Liver (tissue), 9 donors: ENCODE measurements around the gene ARF1. TPM values are rescaled to one million over a fixed set of nuclear protein-coding genes. Genes with fewer than 3 reads are reported as not detected.
A peak's percentile ranks its signal among the peaks of the same experiment; 100 is the strongest.

Experiments
- DNase-seq: peaks from one replicate; pipeline ENCODE4 v3.0.0-alpha.2; 2017; ENCODE audit warnings: low spot score
- H3K27ac ChIP-seq, 2 donors: one replicate each; pipeline ENCODE4 v1.7.0; 2013; ENCODE audit warnings: inconsistent platforms in 2 of 2, low read length in 2 of 2, control low read depth in 1 of 2, low read depth in 1 of 2, mild to moderate bottlenecking in 1 of 2
- H3K27me3 ChIP-seq, 4 donors: one replicate each; pipeline versions ENCODE4 v1.6.1 to v1.7.0; 2013; ENCODE audit warnings: low read length in 3 of 4, inconsistent platforms in 1 of 4, mild to moderate bottlenecking in 1 of 4, moderate library complexity in 1 of 4; ENCODE audit not compliant: control insufficient read depth in 4 of 4, insufficient read depth in 4 of 4
- H3K36me3 ChIP-seq, 4 donors: one replicate each; pipeline versions ENCODE4 v1.6.1 to v1.7.0; 2013; ENCODE audit warnings: low read length in 3 of 4, mild to moderate bottlenecking in 3 of 4, low read depth in 1 of 4, moderate library complexity in 1 of 4; ENCODE audit not compliant: control insufficient read depth in 4 of 4, insufficient read depth in 3 of 4
- H3K4me1 ChIP-seq, 4 donors: one replicate each; pipeline versions ENCODE4 v1.6.1 to v1.7.0; 2013; ENCODE audit warnings: low read length in 3 of 4, mild to moderate bottlenecking in 3 of 4, moderate library complexity in 1 of 4; ENCODE audit not compliant: control insufficient read depth in 4 of 4, insufficient read depth in 4 of 4
- H3K4me3 ChIP-seq, 3 donors: one replicate each; pipeline versions ENCODE4 v1.6.1 to v1.7.0; 2013; ENCODE audit warnings: low read length in 3 of 3, control low read depth in 1 of 3, low read depth in 1 of 3, mild to moderate bottlenecking in 1 of 3
- H3K9ac ChIP-seq, 2 donors: one replicate each; pipeline ENCODE4 v1.7.0; 2013; ENCODE audit warnings: low read length in 2 of 2, mild to moderate bottlenecking in 2 of 2, moderate library complexity in 2 of 2, control low read depth in 1 of 2, low read depth in 1 of 2
- H3K9me3 ChIP-seq, 4 donors: one replicate each; pipeline versions ENCODE4 v1.6.1 to v1.7.0; 2013; ENCODE audit warnings: low read length in 3 of 4; ENCODE audit not compliant: control insufficient read depth in 4 of 4
- ATF3 ChIP-seq: IDR thresholded peaks from 2 replicates; pipeline ENCODE4 v1.6.1; 2016; ENCODE audit warnings: antibody characterized with exemption
- EGR1 ChIP-seq, 2 donors: IDR thresholded peaks; 2 replicates each; pipeline ENCODE4 v1.6.1; 2016 to 2018; ENCODE audit warnings: antibody characterized with exemption in 2 of 2, low read depth in 2 of 2
- FOXA1 ChIP-seq: IDR thresholded peaks from 2 replicates; pipeline ENCODE4 v1.6.1; 2016; ENCODE audit warnings: antibody characterized with exemption
- FOXA2 ChIP-seq: IDR thresholded peaks from 2 replicates; pipeline ENCODE4 v1.6.1; 2016; ENCODE audit warnings: antibody characterized with exemption
- GABPA ChIP-seq, 2 donors: IDR thresholded peaks in 1 of 2; conservative IDR thresholded peaks in 1 of 2; 2 replicates each; pipeline ENCODE4 v1.6.1; 2016; ENCODE audit warnings: antibody characterized with exemption in 2 of 2, mild to moderate bottlenecking in 1 of 2, moderate library complexity in 1 of 2
- HNF4A ChIP-seq, 2 donors: conservative IDR thresholded peaks; 2 replicates each; pipeline ENCODE4 v1.6.1; 2016; ENCODE audit warnings: antibody characterized with exemption in 2 of 2, mild to moderate bottlenecking in 2 of 2
- HNF4G ChIP-seq: IDR thresholded peaks from 2 replicates; pipeline ENCODE4 v1.6.1; 2016; ENCODE audit warnings: antibody characterized with exemption
- JUND ChIP-seq, 2 donors: IDR thresholded peaks; 2 replicates each; pipeline ENCODE4 v1.6.1; 2016; ENCODE audit warnings: antibody characterized with exemption in 2 of 2
- MAX ChIP-seq: IDR thresholded peaks from 2 replicates; pipeline ENCODE4 v1.6.1; 2016; ENCODE audit warnings: antibody characterized with exemption
- RAD21 ChIP-seq, 2 donors: IDR thresholded peaks; 2 replicates each; pipeline ENCODE4 v1.6.1; 2016; ENCODE audit warnings: antibody characterized with exemption in 2 of 2, mild to moderate bottlenecking in 2 of 2
- REST ChIP-seq: IDR thresholded peaks from 2 replicates; pipeline ENCODE4 v1.6.1; 2016; ENCODE audit warnings: antibody characterized with exemption, mild to moderate bottlenecking
- RXRA ChIP-seq, 2 donors: IDR thresholded peaks; 2 replicates each; pipeline ENCODE4 v1.6.1; 2017 to 2018; ENCODE audit warnings: antibody characterized with exemption in 2 of 2, mild to moderate bottlenecking in 1 of 2
- SP1 ChIP-seq: IDR thresholded peaks from 2 replicates; pipeline ENCODE4 v1.6.1; 2018; ENCODE audit warnings: antibody characterized with exemption, mild to moderate bottlenecking
- TAF1 ChIP-seq: conservative IDR thresholded peaks from 2 replicates; pipeline ENCODE4 v1.6.1; 2016; ENCODE audit warnings: antibody characterized with exemption, mild to moderate bottlenecking
- YY1 ChIP-seq: IDR thresholded peaks from 2 replicates; pipeline ENCODE4 v1.6.1; 2016; ENCODE audit warnings: antibody characterized with exemption, mild to moderate bottlenecking
- ZBTB33 ChIP-seq: IDR thresholded peaks from 2 replicates; pipeline ENCODE4 v1.6.1; 2016; ENCODE audit warnings: antibody characterized with exemption
- WGBS: extraction: QIAGEN DNeasy Blood & Tissue Kit; methylation state at CpG from one replicate; pipeline ENCODE4 v1.1.7; 2013; 5-methylcytosine and 5-hydroxymethylcytosine counted together
- polyA plus RNA-seq, 2 donors: library from polyadenylated mRNA; stranded (reverse) in 1 of 2; unstranded in 1 of 2; fragments of 200-250 nt in 1 of 2; fragments of >200 nt in 1 of 2; fragmentation: Nextera tagmentation in 1 of 2; extraction: Ambion mirVana in 1 of 2; gene quantifications; one replicate each; pipeline versions ENCODE4 v1.2.1 to v1.2.3, GENCODE V29; 2013 to 2015
- total RNA-seq, 2 donors: library from RNA; depleted of rRNA; stranded (reverse); fragments of >200 nt; gene quantifications; one replicate each; pipeline ENCODE4 v1.2.3, GENCODE V29; 2014
- TF ChIP-seq, protein P1 (sequence below): fragments of 150-350 bp; IDR thresholded peaks from 2 replicates; pipeline ENCODE4 v1.5.1; 2017; ENCODE audit warnings: improper control_type of control experiment, low read depth, low read length; ENCODE audit not compliant: missing input control
- donor health status: healthy.
- donor health status: healthy.
- donor health status: healthy.
- donor health status: healthy.
- donor health status: healthy.

Gene ARF1
- total and polyA plus RNA-seq, 4 donors, result 151 to 282 (median 213) TPM

DNA sequence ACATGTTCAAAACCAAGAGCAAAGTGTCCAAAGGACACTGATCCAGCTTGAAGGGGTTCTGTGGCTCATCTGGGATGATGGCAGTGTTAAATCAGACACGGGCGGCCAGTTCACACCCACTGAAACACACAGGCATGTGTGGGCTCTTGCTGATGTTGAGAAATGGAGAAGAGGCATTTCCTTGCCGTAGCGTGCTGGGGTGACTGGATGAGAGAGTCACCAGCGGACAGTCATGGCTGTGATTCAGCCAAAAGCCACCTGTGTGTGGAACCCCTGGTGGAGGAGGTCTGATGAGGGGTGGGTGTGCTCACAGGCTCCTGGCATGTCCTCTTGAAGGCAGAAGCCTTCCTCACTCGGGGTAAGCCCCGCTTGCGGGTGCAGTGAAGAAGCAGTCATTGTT is 13.4 kb downstream of the ARF1 start:
- no peak overlapping the region for H3K9ac ChIP-seq
- H3K36me3 ChIP-seq, result peaks cover 11 to 34% (median 24%) of the 10 kb centered on the region in 4 donors
- 95% methylated on average over 8 of the region's 8 CpGs for WGBS
- DNase-seq, result no peak
- H3K27ac ChIP-seq, result no peak overlapping the region
- TF ChIP-seq ZBTB33, result no peak
- no peak for TF ChIP-seq FOXA1
- no peak for TF ChIP-seq YY1
- TF ChIP-seq GABPA (IDR thresholded peaks at IDR 0.05 in 1 of 2, conservative IDR thresholded peaks at IDR 0.05 in 1 of 2), result no peak
- no peak for TF ChIP-seq HNF4G
- no peak for TF ChIP-seq SP1
- no peak for TF ChIP-seq RAD21 (IDR thresholded peaks at IDR 0.05)
- no peak for TF ChIP-seq ATF3
- TF ChIP-seq EGR1 (IDR thresholded peaks at IDR 0.05; ENCODE audit: low read depth in 2 of 2), result no peak
- no peak for TF ChIP-seq FOXA2
- TF ChIP-seq, protein P1, sequence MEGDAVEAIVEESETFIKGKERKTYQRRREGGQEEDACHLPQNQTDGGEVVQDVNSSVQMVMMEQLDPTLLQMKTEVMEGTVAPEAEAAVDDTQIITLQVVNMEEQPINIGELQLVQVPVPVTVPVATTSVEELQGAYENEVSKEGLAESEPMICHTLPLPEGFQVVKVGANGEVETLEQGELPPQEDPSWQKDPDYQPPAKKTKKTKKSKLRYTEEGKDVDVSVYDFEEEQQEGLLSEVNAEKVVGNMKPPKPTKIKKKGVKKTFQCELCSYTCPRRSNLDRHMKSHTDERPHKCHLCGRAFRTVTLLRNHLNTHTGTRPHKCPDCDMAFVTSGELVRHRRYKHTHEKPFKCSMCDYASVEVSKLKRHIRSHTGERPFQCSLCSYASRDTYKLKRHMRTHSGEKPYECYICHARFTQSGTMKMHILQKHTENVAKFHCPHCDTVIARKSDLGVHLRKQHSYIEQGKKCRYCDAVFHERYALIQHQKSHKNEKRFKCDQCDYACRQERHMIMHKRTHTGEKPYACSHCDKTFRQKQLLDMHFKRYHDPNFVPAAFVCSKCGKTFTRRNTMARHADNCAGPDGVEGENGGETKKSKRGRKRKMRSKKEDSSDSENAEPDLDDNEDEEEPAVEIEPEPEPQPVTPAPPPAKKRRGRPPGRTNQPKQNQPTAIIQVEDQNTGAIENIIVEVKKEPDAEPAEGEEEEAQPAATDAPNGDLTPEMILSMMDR, result no peak
- H3K4me3 ChIP-seq, result no peak overlapping the region
- peaks cover 0 to 12% (median 7%) of the 10 kb centered on the region in 4 donors for H3K9me3 ChIP-seq
- H3K27me3 ChIP-seq, result no peaks in the 10 kb centered on the region
- peaks cover 2 to 25% (median 9%) of the 10 kb centered on the region in 4 donors for H3K4me1 ChIP-seq

DNA sequence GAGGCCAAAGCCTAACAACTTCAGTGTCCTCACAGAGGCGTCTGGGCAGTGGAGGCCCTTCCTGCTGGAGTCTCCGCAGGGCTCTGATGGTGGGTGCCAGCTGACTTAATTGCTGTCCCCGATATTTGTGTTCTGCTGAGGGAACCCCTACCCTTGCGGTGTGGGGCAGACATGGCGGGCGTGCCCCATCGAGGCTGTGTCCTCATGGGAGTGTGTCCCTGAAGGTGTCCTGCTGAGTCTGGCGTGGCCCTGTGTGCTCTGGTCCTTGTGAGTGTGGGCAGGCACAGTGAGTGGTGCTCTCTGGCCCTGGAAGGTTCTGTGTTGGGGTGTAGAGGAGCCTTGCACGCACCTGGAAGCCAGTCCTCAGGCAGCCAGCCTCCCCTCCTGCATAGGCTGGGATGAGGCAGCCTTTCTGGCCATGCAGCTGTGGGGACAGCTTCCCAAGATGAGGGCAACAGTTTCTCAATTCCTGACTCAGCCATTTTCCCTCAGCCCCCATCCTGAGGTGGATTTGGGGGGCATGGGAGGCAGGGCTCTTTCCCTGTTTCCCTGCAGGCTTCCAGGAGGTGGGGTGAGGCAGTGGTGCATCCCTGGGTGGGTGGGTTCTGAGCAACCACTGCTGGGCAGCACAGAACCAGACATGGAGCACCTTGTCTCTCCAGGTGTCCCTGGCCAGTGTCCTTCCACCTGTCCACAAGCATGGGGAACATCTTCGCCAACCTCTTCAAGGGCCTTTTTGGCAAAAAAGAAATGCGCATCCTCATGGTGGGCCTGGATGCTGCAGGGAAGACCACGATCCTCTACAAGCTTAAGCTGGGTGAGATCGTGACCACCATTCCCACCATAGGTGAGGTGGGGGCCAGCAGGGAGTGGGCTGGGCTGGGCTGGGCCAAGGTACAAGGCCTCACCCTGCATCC is 14.2 kb downstream of the ARF1 start:
- no peak overlapping the region for H3K4me3 ChIP-seq
- peak; percentile 17 for DNase-seq
- H3K27ac ChIP-seq, result no peak overlapping the region
- peaks cover 0 to 12% (median 7%) of the 10 kb centered on the region in 4 donors for H3K9me3 ChIP-seq
- 95% methylated on average over 13 of the region's 13 CpGs for WGBS
- peaks cover 4 to 24% (median 10%) of the 10 kb centered on the region in 4 donors for H3K4me1 ChIP-seq
- H3K9ac ChIP-seq, result no peak overlapping the region
- no peaks in the 10 kb centered on the region for H3K27me3 ChIP-seq
- peaks cover 11 to 34% (median 24%) of the 10 kb centered on the region in 4 donors for H3K36me3 ChIP-seq
- TF ChIP-seq JUND (IDR thresholded peaks at IDR 0.05) (no peak), RXRA (IDR thresholded peaks at IDR 0.05) (no peak), RAD21 (IDR thresholded peaks at IDR 0.05) (no peak), REST (no peak), MAX (no peak), EGR1 (IDR thresholded peaks at IDR 0.05; ENCODE audit: low read depth in 2 of 2) (no peak), HNF4A (conservative IDR thresholded peaks at IDR 0.05) (no peak), TAF1 (no peak), ZBTB33 (no peak), SP1 (no peak), ATF3 (no peak), HNF4G (no peak)
- TF ChIP-seq, protein P1, result no peak
